HepG2 (cell line): ENCODE data around the gene TOLLIP. TPM values are rescaled to one million over a fixed set of nuclear protein-coding genes. Genes with fewer than 3 reads are reported as not detected.

Experiments used
- ATAC-seq: fragments of 200-7000 bp; cut with Tn5 transposase; 3 replicates; pipeline ENCODE4 v1.9.1; 2020; ENCODE audit warnings: mild to moderate bottlenecking, moderate library complexity
- BruUV-seq: library from RNA; stranded (reverse); fragments of 400-500 nt; replicated peaks from 2 replicates; lab custom pipeline; 2021; lab: Mats Ljungman, UMichigan
- CTCF ChIA-PET: fragments of 300-600 bp; formaldehyde crosslinking; extraction: SDS; loops from one replicate; lab custom pipeline; 2021; ENCODE audit warnings: low total read pairs, inconsistent platforms, low intra/inter-chr PET ratio; lab: Yijun Ruan, JAX
- POLR2A ChIA-PET: fragments of 350-600 bp; sonication (Branson Sonifier 250); formaldehyde crosslinking; loops from one replicate; lab custom pipeline; 2020; ENCODE audit warnings: antibody characterized with exemption, inconsistent platforms; lab: Yijun Ruan, JAX
- DNase-seq: peaks from one replicate; pipeline ENCODE4 v3.0.0-alpha.2; 2015; ENCODE audit warnings: low spot score
- FAIRE-seq: peaks from 3 replicates; lab custom pipeline; 2011; peaks lifted over from hg19 to GRCh38; lab: Jason Lieb, UNC
- H2AFZ ChIP-seq: one replicate; pipeline ENCODE4 v1.6.1; 2011; ENCODE audit warnings: low read length, inconsistent platforms
- H3K27ac ChIP-seq: fragments of 300-600 bp; 3 replicates; pipeline ENCODE4 v1.8.0; 2011; ENCODE audit warnings: mixed run types, mild to moderate bottlenecking, mixed read lengths, low read length, inconsistent platforms; ENCODE audit not compliant: insufficient read depth; ENCODE audit errors: extremely low read length
- H3K27me3 ChIP-seq, 2 experiments: fragments of 200-600 bp in 1 of 2; 2 replicates in 1 of 2; 3 replicates in 1 of 2; pipeline versions ENCODE4 v1.6.0 to v1.8.0; 2011; ENCODE audit warnings: low read length in 2 of 2, mild to moderate bottlenecking in 2 of 2, moderate library complexity in 2 of 2, inconsistent platforms in 1 of 2; ENCODE audit not compliant: insufficient read depth in 2 of 2, control insufficient read depth in 1 of 2
- H3K36me3 ChIP-seq, 2 experiments: fragments of 200-600 bp in 1 of 2; replicated peaks in 1 of 2; 2 replicates in 1 of 2; 3 replicates in 1 of 2; pipeline versions ENCODE4 v1.5.1 to v1.8.0; 2011; ENCODE audit warnings: low read length in 2 of 2, inconsistent platforms in 1 of 2; ENCODE audit not compliant: insufficient read depth in 2 of 2, control insufficient read depth in 1 of 2
- H3K4me1 ChIP-seq: 2 replicates; pipeline ENCODE4 v1.5.1; 2012; ENCODE audit warnings: low read length, inconsistent platforms; ENCODE audit not compliant: insufficient read depth
- H3K4me2 ChIP-seq: 2 replicates; pipeline ENCODE4 v1.6.0; 2011; ENCODE audit warnings: low read depth, low read length, inconsistent platforms
- H3K4me3 ChIP-seq, 3 experiments: fragments of 200-600 bp in 1 of 3; sonication (generic), shearing (Covaris generic) in 1 of 3; replicated peaks in 1 of 3; 2 replicates each; pipeline ENCODE4 v1.5.1; 2011 to 2016; ENCODE audit warnings: low read length in 3 of 3, inconsistent platforms in 2 of 3, low read depth in 2 of 3, mild to moderate bottlenecking in 2 of 3, control low read depth in 1 of 3, mixed read lengths in 1 of 3; ENCODE audit not compliant: insufficient read depth in 1 of 3
- H3K79me2 ChIP-seq: one replicate; pipeline ENCODE4 v1.6.1; 2011; ENCODE audit warnings: low read length, inconsistent platforms; ENCODE audit not compliant: insufficient read depth
- H3K9ac ChIP-seq: 2 replicates; pipeline ENCODE4 v1.6.0; 2011; ENCODE audit warnings: mild to moderate bottlenecking, low read depth, low read length, inconsistent platforms; ENCODE audit not compliant: insufficient read depth
- H3K9me3 ChIP-seq: 2 replicates; pipeline ENCODE4 v1.5.1; 2012; ENCODE audit warnings: mild to moderate bottlenecking, low read length
- H4K20me1 ChIP-seq: 2 replicates; pipeline ENCODE4 v1.6.0; 2011; ENCODE audit warnings: inconsistent platforms, mild to moderate bottlenecking, low read length, moderate library complexity; ENCODE audit not compliant: insufficient read depth
- AFF4 ChIP-seq: sonication (generic); formaldehyde crosslinking; IDR thresholded peaks from 2 replicates; pipeline ENCODE4 v1.4.0; 2020; ENCODE audit warnings: missing genetic modification reagents
- EHMT2 ChIP-seq: fragments of 200-600 bp; sonication (generic); IDR thresholded peaks from 2 replicates; pipeline ENCODE4 v1.7.0; 2017; ENCODE audit warnings: antibody characterized with exemption, low read depth, low read length, borderline replicate concordance
- FOXA3 ChIP-seq: IDR thresholded peaks from 2 replicates; pipeline ENCODE4 v1.6.1; 2016; ENCODE audit warnings: missing genetic modification reagents, missing compliant biosample characterization
- GMEB1 ChIP-seq: sonication (generic); formaldehyde crosslinking; IDR thresholded peaks from 2 replicates; pipeline ENCODE4 v1.5.1; 2020; ENCODE audit warnings: missing genetic modification reagents, mild to moderate bottlenecking, borderline replicate concordance
- HNRNPLL ChIP-seq: fragments of 200-400 bp; formaldehyde crosslinking; IDR thresholded peaks from 2 replicates; pipeline ENCODE4 v1.6.1; 2017; ENCODE audit warnings: mild to moderate bottlenecking, low read depth, low read length; ENCODE audit not compliant: poor library complexity, severe bottlenecking
- KAT2B ChIP-seq: fragments of 150-350 bp; IDR thresholded peaks from 2 replicates; pipeline ENCODE4 v1.6.1; 2014; ENCODE audit warnings: low read depth, low read length, borderline replicate concordance
- KLF15 ChIP-seq: sonication (generic); formaldehyde crosslinking; IDR thresholded peaks from 2 replicates; pipeline ENCODE4 v1.8.1; 2023; ENCODE audit warnings: borderline replicate concordance, mild to moderate bottlenecking, inconsistent platforms, missing genetic modification reagents, mixed read lengths
- LBX2 ChIP-seq: sonication (generic); formaldehyde crosslinking; IDR thresholded peaks from 2 replicates; pipeline ENCODE4 v1.5.0; 2020; ENCODE audit warnings: missing genetic modification reagents, mild to moderate bottlenecking, borderline replicate concordance
- USF2 ChIP-seq, 2 experiments: sonication (generic) in 1 of 2; formaldehyde crosslinking in 1 of 2; IDR thresholded peaks; 2 replicates each; pipeline versions ENCODE4 v1.5.1 to v1.6.1; 2011 to 2020; ENCODE audit warnings: borderline replicate concordance in 1 of 2, low read depth in 1 of 2, low read length in 1 of 2, mild to moderate bottlenecking in 1 of 2, missing genetic modification reagents in 1 of 2, moderate library complexity in 1 of 2
- ZKSCAN1 ChIP-seq: fragments of 150-350 bp; IDR thresholded peaks from 2 replicates; pipeline ENCODE4 v1.6.1; 2014; ENCODE audit warnings: low read length
- ZNF136 ChIP-seq: sonication (generic); formaldehyde crosslinking; IDR thresholded peaks from 2 replicates; pipeline ENCODE4 v1.8.1; 2022; ENCODE audit warnings: low read depth, mild to moderate bottlenecking, moderate library complexity, missing genetic modification reagents
- ZNF530 ChIP-seq: sonication (generic); formaldehyde crosslinking; IDR thresholded peaks from 2 replicates; pipeline ENCODE4 v1.5.0; 2020; ENCODE audit warnings: low read depth, mild to moderate bottlenecking, missing genetic modification reagents
- ZNF562 ChIP-seq: sonication (generic); formaldehyde crosslinking; IDR thresholded peaks from 2 replicates; pipeline ENCODE4 v1.8.0; 2022; ENCODE audit warnings: missing genetic modification reagents, borderline replicate concordance
- WGBS: methylation state at CpG from one replicate; pipeline ENCODE4 v1.1.6; 2017; ENCODE audit warnings: low lambda C conversion rate; 5-methylcytosine and 5-hydroxymethylcytosine counted together
- in situ Hi-C: cut with HindIII; loops from 2 replicates; pipeline ENCODE4 v1.10.0; 2017; ENCODE audit warnings: low pct_unique_long_range_greater_than_20kb; ENCODE audit not compliant: extremely low pct_ligation_motif_present
- intact Hi-C: fragments of 100-400 bp; cut with micrococcal nuclease; formaldehyde crosslinking; loops from one replicate; pipeline ENCODE4 v1.10.0; 2022; ENCODE audit not compliant: unreplicated experiment
- polyA plus RNA-seq, 8 experiments: library from polyadenylated mRNA; depleted of rRNA in 3 of 8; stranded (reverse) in 7 of 8; unstranded in 1 of 8; fragments of >200 nt; fragmentation: Illumina TruSeq in 4 of 8; extraction: Trizol in 4 of 8; gene quantifications; 2 replicates each; pipeline versions ENCODE4 v1.2.1 to v1.2.3, GENCODE V29; 2011 to 2016; ENCODE audit warnings: low read depth in 4 of 8, missing spikeins in 1 of 8, mixed read lengths in 1 of 8; ENCODE audit not compliant: insufficient read depth in 1 of 8
- total RNA-seq, 5 experiments: library from RNA; depleted of rRNA; stranded (reverse); fragments of >200 nt; fragmentation: Illumina TruSeq; extraction: Trizol; gene quantifications; 2 replicates each; pipeline ENCODE4 v1.2.3, GENCODE V29; 2016; ENCODE audit warnings: low read depth in 1 of 5

TOLLIP gene
- total and polyA plus RNA-seq, 2 of the 13 experiments (the other 11 are each of a cell fraction or from before 2014, with no cell fraction given), result 25.9 to 47.5 TPM

GRCh38 chr11:1342946-1343345, 33.5 kb upstream of the TOLLIP start (continued):
- TF ChIP-seq USF2 (IDR thresholded peaks at IDR 0.05; ENCODE audit: low read depth, low read length) (no peak), USF2 (CRISPR knock-in tag; IDR thresholded peaks at IDR 0.05; ENCODE audit: borderline replicate concordance) (no peak), FOXA3 (CRISPR knock-in tag) (no peak)

GRCh38 chr11:1341928-1342524, 32.6 kb upstream of the TOLLIP start:
- H3K9me3 ChIP-seq, result no peaks in the 10 kb centered on the region
- no peaks in the 10 kb centered on the region for H3K36me3 ChIP-seq
- no peak overlapping the region for H2AFZ ChIP-seq
- no peaks in the 10 kb centered on the region for H4K20me1 ChIP-seq
- H3K4me1 ChIP-seq, result no peaks in the 10 kb centered on the region
- no TSS peak for BruUV-seq
- H3K27me3 ChIP-seq, result peaks cover 5 to 21% of the 10 kb centered on the region in 2 experiments
- in situ Hi-C loops (no loop called here), intact Hi-C loops (no loop called here)
- H3K9ac ChIP-seq, result no peak overlapping the region
- no peak overlapping the region for H3K27ac ChIP-seq
- POLR2A ChIA-PET, result no interaction called here
- CTCF ChIA-PET, result no interaction called here
- no peak for FAIRE-seq
- H3K79me2 ChIP-seq, result no peaks in the 10 kb centered on the region
- ATAC-seq, result no peak
- DNase-seq, result no peak
- H3K4me3 ChIP-seq, result no peak overlapping the region
- no peak overlapping the region for H3K4me2 ChIP-seq
- WGBS, result 36% methylated on average over 17 of the region's 17 CpGs
- TF ChIP-seq HNRNPLL, result no peak
- TF ChIP-seq ZNF136 (CRISPR knock-in tag), result no peak
- TF ChIP-seq LBX2 (CRISPR knock-in tag), result no peak
- no peak for TF ChIP-seq ZNF562
- TF ChIP-seq GMEB1 (CRISPR knock-in tag), result no peak
- TF ChIP-seq ZNF530 (CRISPR knock-in tag), result no peak
- no peak for TF ChIP-seq KAT2B
- TF ChIP-seq ZKSCAN1, result peak; percentile 87
- TF ChIP-seq AFF4 (CRISPR knock-in tag), result no peak
- TF ChIP-seq EHMT2, result no peak
- TF ChIP-seq KLF15 (CRISPR knock-in tag), result no peak
